ENCODE results near the gene DCC.

DNA sequence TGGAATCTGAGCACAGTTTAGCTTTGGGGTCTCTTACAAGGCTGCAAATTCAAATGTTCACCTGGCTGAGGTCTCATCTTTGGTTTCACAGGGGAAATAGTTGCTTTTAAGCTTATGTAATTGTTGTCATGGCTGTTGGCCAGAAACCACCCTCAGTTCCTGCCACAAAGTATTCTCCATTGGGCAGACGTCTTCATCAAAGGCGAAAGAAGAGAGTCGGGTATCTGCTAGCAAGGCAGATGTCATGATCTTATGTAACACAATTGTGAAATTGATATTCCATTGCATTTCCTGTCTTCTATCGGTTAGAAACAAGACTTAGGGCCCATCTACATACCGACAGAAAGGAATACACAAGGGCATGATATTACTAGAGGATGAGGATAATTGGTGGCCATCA is 1068.3 kb downstream of the DCC start:
- TF ChIP-seq, protein P1, sequence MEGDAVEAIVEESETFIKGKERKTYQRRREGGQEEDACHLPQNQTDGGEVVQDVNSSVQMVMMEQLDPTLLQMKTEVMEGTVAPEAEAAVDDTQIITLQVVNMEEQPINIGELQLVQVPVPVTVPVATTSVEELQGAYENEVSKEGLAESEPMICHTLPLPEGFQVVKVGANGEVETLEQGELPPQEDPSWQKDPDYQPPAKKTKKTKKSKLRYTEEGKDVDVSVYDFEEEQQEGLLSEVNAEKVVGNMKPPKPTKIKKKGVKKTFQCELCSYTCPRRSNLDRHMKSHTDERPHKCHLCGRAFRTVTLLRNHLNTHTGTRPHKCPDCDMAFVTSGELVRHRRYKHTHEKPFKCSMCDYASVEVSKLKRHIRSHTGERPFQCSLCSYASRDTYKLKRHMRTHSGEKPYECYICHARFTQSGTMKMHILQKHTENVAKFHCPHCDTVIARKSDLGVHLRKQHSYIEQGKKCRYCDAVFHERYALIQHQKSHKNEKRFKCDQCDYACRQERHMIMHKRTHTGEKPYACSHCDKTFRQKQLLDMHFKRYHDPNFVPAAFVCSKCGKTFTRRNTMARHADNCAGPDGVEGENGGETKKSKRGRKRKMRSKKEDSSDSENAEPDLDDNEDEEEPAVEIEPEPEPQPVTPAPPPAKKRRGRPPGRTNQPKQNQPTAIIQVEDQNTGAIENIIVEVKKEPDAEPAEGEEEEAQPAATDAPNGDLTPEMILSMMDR (IDR thresholded peaks at IDR 0.05) = no peak
- no peak for TF ChIP-seq POLR2A (IDR thresholded peaks at IDR 0.05)

Measured in testis (tissue), 2 donors.